CD4-positive, CD25-positive, alpha-beta regulatory T cell (primary cell): ENCODE measurements around the gene PLA2R1. TPM values are rescaled to one million over a fixed set of nuclear protein-coding genes. Genes with fewer than 3 reads are reported as not detected.

ENCODE experiments used
- ATAC-seq, 2 donors: fragments of 150-1000 bp; cut with Tn5 transposase; one replicate each; pipeline ENCODE4 v1.10.0; 2021; ENCODE audit warnings: low read depth in 2 of 2, moderate number of reproducible peaks in 2 of 2, moderate library complexity in 1 of 2
- DNase-seq, 3 donors: peaks; one replicate each; pipeline versions ENCODE4 v3.0.0 to v3.0.0-alpha.2; 2012 to 2022; ENCODE audit warnings: mixed read lengths in 1 of 3
- H3K27ac ChIP-seq: one replicate; pipeline ENCODE4 v1.7.0; 2013; ENCODE audit warnings: mild to moderate bottlenecking, low read length; ENCODE audit not compliant: insufficient read depth, poor library complexity, severe bottlenecking
- H3K27me3 ChIP-seq: one replicate; pipeline ENCODE4 v1.7.0; 2013; ENCODE audit warnings: low read length; ENCODE audit not compliant: control insufficient read depth, insufficient read depth
- H3K36me3 ChIP-seq: one replicate; pipeline ENCODE4 v1.7.0; 2013; ENCODE audit warnings: mild to moderate bottlenecking, low read length, moderate library complexity; ENCODE audit not compliant: control insufficient read depth, insufficient read depth
- H3K4me1 ChIP-seq: 2 replicates; pipeline ENCODE4 v1.7.0; 2013; ENCODE audit warnings: mild to moderate bottlenecking, low read length; ENCODE audit not compliant: insufficient read depth, control insufficient read depth, poor library complexity, severe bottlenecking
- H3K4me3 ChIP-seq: one replicate; pipeline ENCODE4 v1.7.0; 2013; ENCODE audit warnings: low read depth, mild to moderate bottlenecking, low read length, moderate library complexity
- H3K9me3 ChIP-seq, 2 experiments: 1 replicate in 1 of 2; 2 replicates in 1 of 2; pipeline ENCODE4 v1.7.0; 2013; ENCODE audit warnings: low read length in 2 of 2, mild to moderate bottlenecking in 1 of 2, moderate library complexity in 1 of 2; ENCODE audit not compliant: control insufficient read depth in 2 of 2
- H3K27ac Mint-ChIP-seq, 3 donors: one replicate each; pipeline ENCODE4 v1.8.0; 2020 to 2022; ENCODE audit warnings: mild to moderate bottlenecking in 3 of 3, mixed read lengths in 3 of 3, moderate library complexity in 2 of 3
- H3K27me3 Mint-ChIP-seq: one replicate; pipeline ENCODE4 v1.8.0; 2022; ENCODE audit warnings: mild to moderate bottlenecking, mixed read lengths
- H3K36me3 Mint-ChIP-seq: one replicate; pipeline ENCODE4 v1.8.0; 2020; ENCODE audit warnings: mixed read lengths
- H3K4me1 Mint-ChIP-seq, 4 donors: one replicate each; pipeline ENCODE4 v1.8.0; 2020 to 2022; ENCODE audit warnings: mixed read lengths in 4 of 4, mild to moderate bottlenecking in 1 of 4
- H3K4me3 Mint-ChIP-seq, 4 donors: one replicate each; pipeline ENCODE4 v1.8.0; 2020 to 2022; ENCODE audit warnings: mild to moderate bottlenecking in 4 of 4, mixed read lengths in 4 of 4, moderate library complexity in 3 of 4
- H3K9me3 Mint-ChIP-seq, 7 donors: one replicate each; pipeline ENCODE4 v1.8.0; 2020 to 2022; ENCODE audit warnings: mixed read lengths in 7 of 7, mild to moderate bottlenecking in 3 of 7, moderate library complexity in 2 of 7
- polyA plus RNA-seq, 4 donors: library from polyadenylated mRNA; unstranded; fragments of 300-500 nt; fragmentation: Illumina TruSeq; gene quantifications; one replicate each; pipeline ENCODE4 v1.2.3, GENCODE V29; 2021
- total RNA-seq: library from RNA; stranded (reverse); gene quantifications from one replicate; pipeline ENCODE4 v1.2.3, GENCODE V29; 2022

PLA2R1 gene
- total and polyA plus RNA-seq, 5 donors from 2014 or later: not detected

DNA sequence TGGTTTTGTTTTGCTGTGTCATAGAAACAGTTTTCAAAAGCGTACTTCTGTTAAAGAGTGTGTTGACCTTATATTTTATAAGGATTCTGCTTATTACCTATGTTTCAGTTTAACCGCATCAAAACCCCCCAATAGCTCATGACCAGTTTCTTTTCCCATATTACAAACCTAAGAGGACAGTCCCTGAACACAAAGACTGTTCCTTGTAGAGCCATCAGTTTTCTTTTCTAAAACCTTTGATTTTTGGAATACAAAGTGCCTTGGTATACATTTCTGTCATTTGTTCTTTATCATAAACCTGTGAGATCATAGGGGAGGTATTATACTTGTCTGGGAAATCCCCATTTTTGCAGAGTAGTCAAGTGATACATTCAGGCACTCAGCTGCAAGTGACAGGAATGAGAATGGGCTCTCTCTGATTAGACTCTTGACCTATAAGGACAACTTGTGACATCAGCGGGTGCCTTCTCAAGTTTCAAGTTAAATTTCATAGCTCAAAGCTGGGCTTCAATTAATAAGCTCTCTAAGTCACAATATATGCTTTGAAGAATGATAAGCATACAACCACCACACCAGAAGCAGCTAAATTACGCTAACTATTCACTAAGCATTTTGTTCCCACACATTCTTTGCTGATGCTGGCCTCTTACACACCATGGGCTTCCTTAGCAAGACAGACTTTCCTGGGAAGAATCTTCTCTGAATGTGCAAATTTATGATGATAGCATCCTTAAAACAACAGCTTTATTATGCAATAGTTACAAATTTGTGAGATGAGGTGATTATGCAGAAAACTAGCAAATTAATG lies 167.0 kb downstream of the PLA2R1 start:
- Mint-ChIP-seq H3K9me3 (no peaks in the 10 kb centered on the region), H3K27me3 (no peaks in the 10 kb centered on the region), H3K27ac (peak overlapping the region; percentile 14 to 87 (median 66)), H3K36me3 (peaks cover 42% of the 10 kb centered on the region), H3K4me1 (peaks cover 50 to 75% (median 59%) of the 10 kb centered on the region in 4 donors), H3K4me3 (peak overlapping the region in 1 of 4 donors; percentile 5)
- Histone ChIP-seq H3K9me3 (no peaks in the 10 kb centered on the region), H3K36me3 (peaks cover 13% of the 10 kb centered on the region), H3K27me3 (no peaks in the 10 kb centered on the region), H3K27ac (peak overlapping the region; percentile 61), H3K4me1 (peaks cover 37% of the 10 kb centered on the region), H3K4me3 (peak overlapping the region; percentile 6)
- DNase-seq (peak in 1 of 3 donors; percentile 28), ATAC-seq (peak; percentile 42 to 48)

DNA sequence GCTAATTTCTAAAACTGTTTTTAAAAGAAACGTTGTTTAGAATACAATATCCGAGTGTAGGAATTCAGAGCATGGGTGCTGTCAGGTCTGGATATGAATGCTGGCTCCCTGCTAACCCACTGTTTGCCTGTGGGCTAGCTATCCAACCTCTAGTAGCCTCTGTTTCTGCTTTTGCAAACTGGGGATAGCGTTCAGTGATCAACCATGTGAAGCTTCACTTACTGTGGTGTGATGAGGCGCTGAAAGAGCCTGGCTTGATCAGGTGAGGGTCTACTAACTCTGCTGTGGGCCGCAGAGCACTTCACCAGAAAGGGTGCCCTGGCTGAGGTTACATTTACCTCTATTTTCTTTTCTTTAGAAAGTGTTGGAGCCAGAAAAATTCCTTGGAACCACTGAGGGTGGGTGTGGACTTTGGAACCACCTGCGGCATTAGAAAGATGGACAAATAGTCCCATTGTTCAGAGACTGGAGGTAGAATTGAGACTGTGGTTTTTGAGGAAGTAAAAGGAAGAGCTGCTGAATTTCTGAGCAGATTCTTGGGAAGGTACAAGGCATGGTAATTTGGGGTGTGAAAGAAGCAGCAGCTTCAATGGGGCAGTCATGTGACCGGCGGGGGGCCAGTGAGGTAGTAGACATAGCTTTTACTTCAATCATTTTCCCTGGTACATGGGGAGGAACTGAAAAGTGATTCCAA lies 168.1 kb downstream of the PLA2R1 start:
- Histone ChIP-seq H3K9me3 (no peaks in the 10 kb centered on the region), H3K4me1 (peaks cover 30% of the 10 kb centered on the region), H3K27ac (no peak overlapping the region), H3K36me3 (peaks cover 13% of the 10 kb centered on the region), H3K27me3 (no peaks in the 10 kb centered on the region), H3K4me3 (peak overlapping the region; percentile 6)
- Mint-ChIP-seq H3K4me3 (no peak overlapping the region), H3K27ac (peak overlapping the region in 2 of 3 donors; percentile 66 to 87), H3K9me3 (no peaks in the 10 kb centered on the region), H3K4me1 (peaks cover 50 to 74% (median 63%) of the 10 kb centered on the region in 4 donors), H3K27me3 (no peaks in the 10 kb centered on the region), H3K36me3 (peaks cover 45% of the 10 kb centered on the region)
- DNase-seq (no peak), ATAC-seq (no peak)

DNA sequence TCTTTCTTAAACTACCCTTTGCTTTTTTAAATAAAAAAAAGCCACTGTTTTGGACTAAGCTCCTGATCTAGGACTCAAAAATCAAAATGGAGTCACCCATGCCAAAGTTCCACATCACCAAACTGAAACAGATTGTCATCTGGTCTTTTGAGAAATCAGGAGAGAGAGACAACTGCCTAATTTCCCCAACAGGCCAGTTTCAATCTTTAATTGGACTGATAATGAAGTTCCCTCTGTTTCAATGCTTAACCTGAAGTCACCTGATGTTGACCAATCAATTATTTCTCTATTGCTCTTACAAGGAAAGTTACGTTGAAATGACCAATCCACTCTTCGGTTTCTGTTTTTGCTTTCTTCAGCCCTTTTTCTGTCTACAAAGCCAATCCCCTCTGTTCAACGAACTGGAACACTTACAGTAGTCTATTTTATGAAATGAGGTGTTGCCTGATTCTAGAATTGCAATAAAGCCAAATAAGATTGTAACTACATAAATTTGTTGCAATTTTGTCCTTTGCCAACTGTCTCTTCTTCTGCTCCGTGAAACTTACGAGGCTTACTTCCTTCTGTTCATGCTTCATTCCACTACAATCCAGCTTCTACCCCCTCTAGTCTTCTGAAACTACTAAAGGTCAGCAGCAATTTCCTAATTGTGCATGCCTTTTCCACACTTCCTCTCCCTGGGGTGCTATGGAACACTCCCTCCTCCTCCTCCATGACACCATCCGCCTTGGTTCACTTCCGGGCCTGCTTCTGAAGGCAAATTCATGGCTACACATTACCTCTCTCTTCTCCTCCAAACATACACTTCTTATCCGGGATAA lies 169.2 kb downstream of the PLA2R1 start:
- H3K27ac ChIP-seq: no peak overlapping the region
- H3K27me3 ChIP-seq: no peaks in the 10 kb centered on the region
- Mint-ChIP-seq H3K4me1 (peaks cover 47 to 67% (median 59%) of the 10 kb centered on the region in 4 donors), H3K27ac (peak overlapping the region in 1 of 3 donors; percentile 57), H3K9me3 (no peaks in the 10 kb centered on the region), H3K4me3 (no peak overlapping the region), H3K27me3 (no peaks in the 10 kb centered on the region), H3K36me3 (peaks cover 37% of the 10 kb centered on the region)
- peaks cover 13% of the 10 kb centered on the region for H3K36me3 ChIP-seq
- DNase-seq (no peak), ATAC-seq (no peak)
- H3K4me3 ChIP-seq: no peak overlapping the region
- H3K4me1 ChIP-seq: peaks cover 30% of the 10 kb centered on the region
- no peaks in the 10 kb centered on the region for H3K9me3 ChIP-seq

DNA sequence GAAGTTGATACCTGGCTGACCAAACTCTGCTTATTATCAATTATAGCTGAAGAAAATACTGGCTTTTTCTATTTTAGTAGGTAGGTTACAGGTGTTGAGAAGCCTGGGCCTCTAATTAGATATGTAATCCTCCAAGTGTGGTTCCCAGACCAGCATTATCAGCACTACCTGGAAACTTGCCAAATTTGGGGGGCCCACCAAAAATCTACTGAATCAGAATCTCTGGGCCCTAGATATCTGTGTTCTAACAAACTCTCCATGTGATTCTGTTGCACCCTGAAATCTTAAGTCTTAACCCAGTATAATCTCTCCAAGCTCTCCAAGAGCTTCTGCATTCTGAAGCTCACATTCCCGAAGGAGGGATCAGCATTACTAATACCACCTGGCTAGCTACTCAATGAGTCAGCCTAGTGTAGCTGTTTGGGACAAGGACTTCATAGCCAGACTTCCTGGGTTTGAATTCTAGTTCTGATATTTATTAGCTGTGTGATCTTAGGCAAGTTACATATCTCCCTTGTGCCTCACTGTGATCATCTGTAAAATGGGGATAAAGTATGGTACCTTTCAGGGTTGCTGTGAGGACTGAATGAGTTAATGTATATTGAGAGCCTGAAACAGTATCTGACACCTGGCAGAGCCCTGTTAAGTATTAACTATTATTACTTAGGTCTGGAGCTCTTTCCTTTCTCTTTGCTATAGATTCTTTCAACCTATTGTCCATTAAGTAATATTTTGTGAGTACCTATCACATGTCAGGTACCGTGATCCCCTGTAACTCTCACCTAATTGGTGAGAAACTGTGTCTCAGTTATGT lies 170.3 kb downstream of the PLA2R1 start:
- H3K36me3 Mint-ChIP-seq: peaks cover 41% of the 10 kb centered on the region

DNA sequence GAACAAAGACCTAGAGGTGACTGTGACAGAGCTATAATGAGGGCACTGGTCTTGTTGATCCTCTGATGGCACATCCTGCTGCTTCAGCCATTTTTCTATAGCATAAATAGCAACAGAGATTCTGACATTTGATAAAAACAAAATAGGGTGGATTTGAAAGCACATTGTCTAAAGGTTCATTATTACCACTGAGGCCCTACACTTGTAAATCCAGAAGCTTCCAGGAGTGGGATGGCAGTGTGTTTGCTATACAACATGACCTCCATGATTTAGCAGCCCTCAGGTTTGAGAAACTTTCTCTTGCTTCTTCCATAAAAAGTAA lies 171.2 kb downstream of the PLA2R1 start:
- peaks cover 41% of the 10 kb centered on the region for H3K36me3 Mint-ChIP-seq
- no peak overlapping the region for H3K4me3 Mint-ChIP-seq
- no peaks in the 10 kb centered on the region for H3K9me3 Mint-ChIP-seq
- peak in 1 of 3 donors; percentile 48 for DNase-seq
- Histone ChIP-seq H3K27ac (peak overlapping the region; percentile 34), H3K4me3 (no peak overlapping the region), H3K9me3 (no peaks in the 10 kb centered on the region), H3K4me1 (peaks cover 27% of the 10 kb centered on the region), H3K27me3 (no peaks in the 10 kb centered on the region), H3K36me3 (peaks cover 19% of the 10 kb centered on the region)
- H3K27me3 Mint-ChIP-seq: no peaks in the 10 kb centered on the region
- no peak for ATAC-seq
- peaks cover 44 to 48% (median 45%) of the 10 kb centered on the region in 4 donors for H3K4me1 Mint-ChIP-seq
- H3K27ac Mint-ChIP-seq: peak overlapping the region; percentile 1 to 89 (median 69)

More for the DNA sequence above, 170.3 kb downstream of the PLA2R1 start:
- H3K36me3 ChIP-seq: peaks cover 18% of the 10 kb centered on the region
- H3K4me1 ChIP-seq: peaks cover 30% of the 10 kb centered on the region
- Mint-ChIP-seq H3K27ac (peak overlapping the region in 2 of 3 donors; percentile 42 to 89), H3K9me3 (no peaks in the 10 kb centered on the region), H3K4me1 (peaks cover 49 to 57% (median 53%) of the 10 kb centered on the region in 4 donors), H3K4me3 (no peak overlapping the region), H3K27me3 (no peaks in the 10 kb centered on the region)
- no peak for DNase-seq
- H3K4me3 ChIP-seq: no peak overlapping the region
- no peaks in the 10 kb centered on the region for H3K9me3 ChIP-seq
- no peak for ATAC-seq
- no peaks in the 10 kb centered on the region for H3K27me3 ChIP-seq
- H3K27ac ChIP-seq: no peak overlapping the region

DNA sequence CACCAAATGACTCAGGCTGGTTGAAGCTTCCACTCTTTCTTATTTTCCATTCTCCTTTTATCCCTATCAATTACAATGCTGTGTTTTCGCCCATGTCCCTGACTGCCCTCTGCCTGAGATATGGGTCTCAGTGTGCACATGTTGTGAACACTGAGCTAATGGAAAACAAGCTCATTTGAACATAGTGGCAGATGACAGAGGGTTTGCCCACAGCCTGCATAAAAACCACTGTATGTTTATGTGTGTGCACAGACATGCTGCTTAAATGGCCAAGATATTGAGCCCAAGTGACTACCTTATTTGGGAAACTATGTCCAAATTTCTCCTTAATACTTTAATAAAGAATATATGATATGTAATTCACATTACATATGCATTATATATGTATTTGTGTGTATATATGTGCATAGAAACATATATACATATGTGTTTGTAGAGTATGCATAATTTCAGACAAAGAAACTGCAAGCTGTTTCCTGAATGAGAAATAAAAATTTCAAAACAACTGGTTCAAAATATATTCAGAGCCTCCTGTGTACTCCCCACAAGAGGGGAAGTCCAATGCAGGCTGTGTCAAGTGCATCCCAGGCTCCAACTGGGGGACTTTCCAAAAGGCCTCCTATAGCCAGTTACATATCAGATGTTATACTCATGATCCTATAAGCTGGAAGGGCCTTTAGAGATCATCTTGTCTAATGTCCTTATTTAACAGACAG lies 171.7 kb downstream of the PLA2R1 start:
- Mint-ChIP-seq H3K27ac (peak overlapping the region; percentile 1 to 94 (median 89)), H3K27me3 (no peaks in the 10 kb centered on the region), H3K36me3 (peaks cover 45% of the 10 kb centered on the region), H3K9me3 (no peaks in the 10 kb centered on the region), H3K4me3 (no peak overlapping the region), H3K4me1 (peaks cover 39 to 42% (median 40%) of the 10 kb centered on the region in 4 donors)
- no peak overlapping the region for H3K4me3 ChIP-seq
- DNase-seq (no peak), ATAC-seq (peak; percentile 46 to 54)
- H3K27ac ChIP-seq: peak overlapping the region; percentile 53
- H3K27me3 ChIP-seq: no peaks in the 10 kb centered on the region
- peaks cover 22% of the 10 kb centered on the region for H3K4me1 ChIP-seq
- no peaks in the 10 kb centered on the region for H3K9me3 ChIP-seq
- H3K36me3 ChIP-seq: peaks cover 24% of the 10 kb centered on the region
